Neural progenitor cell (in vitro differentiated cells): Measurements from ENCODE around the gene AGO1. TPM values are rescaled to one million over a fixed set of nuclear protein-coding genes. Genes with fewer than 3 reads are reported as not detected.

Source experiments
- DNase-seq: peaks from one replicate; pipeline ENCODE4 v3.0.0-alpha.2; 2016; ENCODE audit warnings: low spot score
- H2AFZ ChIP-seq: fragments of 200-600 bp; sonication (generic); replicated peaks from 2 replicates; pipeline ENCODE4 v1.6.1; 2016; ENCODE audit warnings: antibody characterized with exemption
- H3F3A ChIP-seq: fragments of 200-600 bp; sonication (generic); 2 replicates; pipeline ENCODE4 v1.6.1; 2016; ENCODE audit warnings: antibody characterized with exemption, low read depth
- H3K27ac ChIP-seq: fragments of 200-600 bp; sonication (generic); 2 replicates; pipeline ENCODE4 v1.5.1; 2016; ENCODE audit warnings: mild to moderate bottlenecking
- H3K27me3 ChIP-seq: fragments of 200-600 bp; sonication (generic); 2 replicates; pipeline ENCODE4 v1.6.1; 2016; ENCODE audit warnings: mild to moderate bottlenecking, moderate library complexity
- H3K36me3 ChIP-seq: fragments of 200-600 bp; sonication (generic); 2 replicates; pipeline ENCODE4 v1.5.1; 2016
- H3K4me1 ChIP-seq: fragments of 200-600 bp; sonication (generic); 2 replicates; pipeline ENCODE4 v1.6.1; 2016; ENCODE audit warnings: mixed run types
- H3K4me2 ChIP-seq: fragments of 200-600 bp; sonication (generic); 2 replicates; pipeline ENCODE4 v1.6.1; 2016
- H3K4me3 ChIP-seq: fragments of 200-600 bp; sonication (generic); 2 replicates; pipeline ENCODE4 v1.5.1; 2016
- H3K79me2 ChIP-seq: fragments of 200-600 bp; sonication (generic); 2 replicates; pipeline ENCODE4 v1.6.1; 2016; ENCODE audit warnings: low read depth
- H3K9ac ChIP-seq: fragments of 200-600 bp; sonication (generic); 2 replicates; pipeline ENCODE4 v1.6.1; 2016
- H3K9me3 ChIP-seq: fragments of 200-600 bp; sonication (generic); 2 replicates; pipeline ENCODE4 v1.5.1; 2016; ENCODE audit warnings: low read depth
- H4K20me1 ChIP-seq: fragments of 200-600 bp; sonication (generic); 2 replicates; pipeline ENCODE4 v1.6.1; 2016; ENCODE audit warnings: low read depth
- H3K27ac Mint-ChIP-seq: 3 replicates; pipeline ENCODE4 v1.8.0; 2021; ENCODE audit warnings: mixed read lengths
- H3K27me3 Mint-ChIP-seq: 2 replicates; pipeline ENCODE4 v1.8.0; 2022; ENCODE audit warnings: low read depth, mild to moderate bottlenecking, inconsistent platforms, moderate library complexity, mixed read lengths; ENCODE audit not compliant: insufficient read depth
- H3K36me3 Mint-ChIP-seq: 3 replicates; pipeline ENCODE4 v1.8.0; 2021; ENCODE audit warnings: mixed read lengths
- H3K4me1 Mint-ChIP-seq: 3 replicates; pipeline ENCODE4 v1.8.0; 2021; ENCODE audit warnings: mixed read lengths
- H3K4me3 Mint-ChIP-seq: 3 replicates; pipeline ENCODE4 v1.8.0; 2021; ENCODE audit warnings: mild to moderate bottlenecking, moderate library complexity, mixed read lengths
- H3K9me3 Mint-ChIP-seq: 3 replicates; pipeline ENCODE4 v1.8.0; 2020; ENCODE audit warnings: mixed read lengths
- CTCF ChIP-seq: fragments of 200-600 bp; sonication (generic); IDR thresholded peaks from 2 replicates; pipeline ENCODE4 v1.5.1; 2017; ENCODE audit warnings: antibody characterized with exemption, mild to moderate bottlenecking
- EZH2 ChIP-seq: fragments of 200-600 bp; sonication (generic); IDR thresholded peaks from 2 replicates; pipeline ENCODE4 v1.6.1; 2017; ENCODE audit warnings: antibody characterized with exemption, mild to moderate bottlenecking, moderate library complexity
- EZH2phosphoT487 ChIP-seq: fragments of 200-600 bp; sonication (generic); IDR thresholded peaks from 2 replicates; pipeline ENCODE4 v1.6.1; 2017; ENCODE audit warnings: antibody characterized with exemption
- total RNA-seq: library from RNA; depleted of rRNA; stranded (reverse); fragments of >200 nt; gene quantifications from 2 replicates; pipeline ENCODE4 v1.2.3, GENCODE V29; 2015; ENCODE audit warnings: low replicate concordance

The AGO1 gene
- total RNA-seq, 1 donor from 2014 or later, result 24.1 TPM

DNA sequence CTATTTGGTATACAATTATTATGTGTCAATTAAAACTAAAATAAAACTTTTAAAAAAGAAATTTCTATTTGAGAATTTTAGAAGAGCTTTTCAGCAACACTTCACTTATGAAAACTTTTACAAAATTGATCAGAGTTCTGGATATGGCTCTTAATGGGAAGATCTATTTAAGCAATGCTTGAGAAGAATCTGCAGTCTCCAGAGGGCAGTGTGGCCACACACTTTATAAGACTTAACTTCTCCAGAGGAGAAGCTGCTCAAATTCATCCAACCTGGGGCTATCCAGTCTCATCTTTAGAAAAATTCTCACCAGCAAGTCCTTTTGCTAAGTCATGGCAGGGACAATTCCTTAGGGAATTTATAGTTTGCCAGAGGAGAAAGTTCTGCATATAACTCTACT lies 25.2 kb upstream of the AGO1 start:
- Mint-ChIP-seq H3K27ac (no peak overlapping the region), H3K4me1 (no peaks in the 10 kb centered on the region), H3K9me3 (no peaks in the 10 kb centered on the region), H3K27me3 (no peaks in the 10 kb centered on the region), H3K4me3 (no peak overlapping the region), H3K36me3 (peaks cover 8% of the 10 kb centered on the region)
- Histone ChIP-seq H3K9ac (no peak overlapping the region), H3K79me2 (no peaks in the 10 kb centered on the region), H3K4me2 (no peak overlapping the region), H3F3A (peaks cover 19% of the 10 kb centered on the region), H3K36me3 (peaks cover 7% of the 10 kb centered on the region), H3K4me1 (no peaks in the 10 kb centered on the region), H2AFZ (no peak overlapping the region), H4K20me1 (no peaks in the 10 kb centered on the region), H3K9me3 (no peaks in the 10 kb centered on the region), H3K4me3 (no peak overlapping the region), H3K27ac (no peak overlapping the region), H3K27me3 (no peaks in the 10 kb centered on the region)
- peak; percentile 12 for DNase-seq
- TF ChIP-seq CTCF, result peak; percentile 26
- TF ChIP-seq EZH2phosphoT487, result no peak

GRCh38 chr1:35860696-35861095 lies 22.3 kb upstream of the AGO1 start:
- H3K36me3 ChIP-seq, result no peaks in the 10 kb centered on the region
- H3K79me2 ChIP-seq, result no peaks in the 10 kb centered on the region
- no peak for DNase-seq
- Mint-ChIP-seq H3K9me3 (no peaks in the 10 kb centered on the region), H3K27ac (no peak overlapping the region), H3K4me1 (no peaks in the 10 kb centered on the region), H3K4me3 (no peak overlapping the region), H3K27me3 (no peaks in the 10 kb centered on the region), H3K36me3 (peaks cover 4% of the 10 kb centered on the region)
- no peak overlapping the region for H2AFZ ChIP-seq
- H3K27me3 ChIP-seq, result no peaks in the 10 kb centered on the region
- no peak overlapping the region for H3K27ac ChIP-seq
- no peak overlapping the region for H3K9ac ChIP-seq
- no peak for TF ChIP-seq EZH2
- no peak for TF ChIP-seq EZH2phosphoT487
- TF ChIP-seq CTCF, result no peak
- H3F3A ChIP-seq, result peaks cover 6% of the 10 kb centered on the region
- H4K20me1 ChIP-seq, result no peaks in the 10 kb centered on the region
- no peaks in the 10 kb centered on the region for H3K9me3 ChIP-seq
- no peak overlapping the region for H3K4me2 ChIP-seq
- no peak overlapping the region for H3K4me3 ChIP-seq
- H3K4me1 ChIP-seq, result no peaks in the 10 kb centered on the region

- no peak for TF ChIP-seq EZH2
- no peak for TF ChIP-seq CTCF
- TF ChIP-seq EZH2phosphoT487, result no peak
- DNase-seq, result no peak
- Histone ChIP-seq H3K27me3 (no peaks in the 10 kb centered on the region), H3K4me3 (no peak overlapping the region), H3K4me2 (no peak overlapping the region), H3K27ac (no peak overlapping the region), H4K20me1 (no peaks in the 10 kb centered on the region), H3K79me2 (no peaks in the 10 kb centered on the region), H3K4me1 (no peaks in the 10 kb centered on the region), H3K36me3 (no peaks in the 10 kb centered on the region), H2AFZ (no peak overlapping the region), H3K9ac (no peak overlapping the region), H3K9me3 (no peaks in the 10 kb centered on the region), H3F3A (no peaks in the 10 kb centered on the region)
- Mint-ChIP-seq H3K9me3 (no peaks in the 10 kb centered on the region), H3K4me3 (no peak overlapping the region), H3K27me3 (peaks cover 2% of the 10 kb centered on the region), H3K36me3 (no peaks in the 10 kb centered on the region), H3K27ac (no peak overlapping the region), H3K4me1 (no peaks in the 10 kb centered on the region)
Observed at GRCh38 chr1:35863136-35863535, 19.9 kb upstream of the AGO1 start.
